Neuron (in vitro differentiated cells): ENCODE data around the gene SRSF6.
A peak's percentile ranks its signal among the peaks of the same experiment; 100 is the strongest.
"Not testable (repeated sequence)": the region's sequence is repeated elsewhere in the genome, so short reads cannot be mapped to it uniquely, and the experiment has no call there.

Experiments
- H2AFZ ChIP-seq: one replicate; pipeline ENCODE4 v1.6.1; 2013; ENCODE audit warnings: low read depth, mild to moderate bottlenecking, inconsistent platforms, low read length, moderate library complexity
- H3K27me3 ChIP-seq: one replicate; pipeline ENCODE4 v1.6.1; 2013; ENCODE audit warnings: low read length; ENCODE audit not compliant: insufficient read depth
- H3K36me3 ChIP-seq: one replicate; pipeline ENCODE4 v1.6.1; 2013; ENCODE audit warnings: low read length; ENCODE audit not compliant: insufficient read depth
- H3K4me1 ChIP-seq: one replicate; pipeline ENCODE4 v1.6.1; 2013; ENCODE audit warnings: low read length; ENCODE audit not compliant: insufficient read depth
- H3K4me3 ChIP-seq: 2 replicates; pipeline ENCODE4 v1.5.1; 2013; ENCODE audit warnings: mild to moderate bottlenecking, low read length, moderate library complexity
- H3K9me3 ChIP-seq: one replicate; pipeline ENCODE4 v1.6.1; 2013; ENCODE audit warnings: low read length

The SRSF6 gene

DNA sequence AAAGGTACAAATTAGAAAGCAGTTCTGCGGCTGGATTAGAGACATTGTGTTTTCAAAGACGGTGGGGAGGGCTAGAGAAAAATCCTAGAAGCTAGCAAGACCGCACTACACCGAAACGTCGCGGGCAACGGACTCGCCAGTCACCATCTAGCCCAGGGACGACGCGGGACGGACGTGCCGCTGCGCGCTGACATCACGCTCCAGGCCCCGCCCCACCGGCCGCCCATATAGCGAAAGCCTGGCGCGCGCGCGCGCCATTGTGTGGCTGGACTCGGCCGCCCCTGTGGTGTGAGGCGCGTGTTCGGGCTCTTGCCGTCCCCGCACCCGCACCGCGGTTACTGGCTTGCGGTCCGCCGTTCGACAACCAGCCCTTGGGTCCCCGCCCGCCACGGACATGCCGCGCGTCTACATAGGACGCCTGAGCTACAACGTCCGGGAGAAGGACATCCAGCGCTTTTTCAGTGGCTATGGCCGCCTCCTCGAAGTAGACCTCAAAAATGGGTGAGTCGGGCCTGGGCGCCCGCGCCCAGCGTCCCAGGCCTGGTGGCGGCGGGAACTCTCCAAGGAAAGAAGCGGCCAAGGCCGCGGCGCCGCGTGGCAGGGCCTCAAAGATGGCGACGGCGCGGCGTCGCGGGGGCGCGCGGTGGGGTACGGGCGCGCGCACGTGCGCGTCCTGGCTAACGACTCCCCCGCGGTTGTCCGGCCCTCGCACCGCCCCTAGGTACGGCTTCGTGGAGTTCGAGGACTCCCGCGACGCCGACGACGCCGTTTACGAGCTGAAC lies at the start of gene SRSF6:
Gene SRSF6 (plus strand): TSS at position 257 of the 782 bp plus-strand sequence. CDS start 138 bp downstream, at position 395.
- Histone ChIP-seq H3K27me3 (no peaks in the 10 kb centered on the region), H3K4me1 (peaks cover 5% of the 10 kb centered on the region), H3K9me3 (no peaks in the 10 kb centered on the region), H3K4me3 (peak within 1 kb of the TSS; percentile 89), H3K36me3 (peaks cover 39% of the 10 kb centered on the region), H2AFZ (peak within 1 kb of the TSS; percentile 99)

DNA sequence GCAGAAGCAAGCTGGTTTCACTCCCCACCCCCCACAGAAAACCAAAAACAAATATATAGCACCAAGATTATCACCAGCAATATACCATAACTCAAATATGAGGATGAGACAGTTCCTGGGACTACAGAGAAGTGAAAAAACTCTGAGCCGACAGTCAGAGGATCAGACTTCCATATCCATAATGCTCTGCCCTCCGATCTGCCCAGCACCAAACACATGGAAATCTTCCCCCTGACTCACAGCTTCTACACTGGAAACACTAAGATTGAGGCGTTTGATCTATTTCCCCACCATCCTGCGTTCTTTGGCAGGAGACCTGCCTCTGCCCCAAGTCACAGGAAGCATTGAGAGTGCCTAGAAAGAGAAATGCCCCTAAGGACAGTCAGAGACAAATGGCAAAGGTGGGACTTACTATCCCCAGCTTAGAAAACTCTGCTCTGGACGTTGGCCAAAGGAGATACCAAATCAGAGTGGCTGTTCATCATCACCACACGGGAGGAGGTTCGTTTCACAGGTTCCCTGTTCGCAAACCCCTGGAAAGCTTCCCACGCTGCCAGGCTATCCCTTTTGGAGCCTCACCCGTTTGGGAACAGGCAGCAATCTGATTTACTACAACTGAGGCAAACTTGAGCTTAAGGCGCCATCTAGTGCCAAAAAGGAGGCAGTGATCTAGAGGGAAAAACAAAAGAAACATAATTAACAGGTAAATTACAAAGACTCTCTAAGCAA lies 48.7 kb upstream of the SRSF6 start:
- no peaks in the 10 kb centered on the region for H3K4me1 ChIP-seq
- no peak overlapping the region for H3K4me3 ChIP-seq
- no peaks in the 10 kb centered on the region for H3K36me3 ChIP-seq
- H3K27me3 ChIP-seq, result no peaks in the 10 kb centered on the region
- no peaks in the 10 kb centered on the region for H3K9me3 ChIP-seq
- H2AFZ ChIP-seq, result no peak overlapping the region

DNA sequence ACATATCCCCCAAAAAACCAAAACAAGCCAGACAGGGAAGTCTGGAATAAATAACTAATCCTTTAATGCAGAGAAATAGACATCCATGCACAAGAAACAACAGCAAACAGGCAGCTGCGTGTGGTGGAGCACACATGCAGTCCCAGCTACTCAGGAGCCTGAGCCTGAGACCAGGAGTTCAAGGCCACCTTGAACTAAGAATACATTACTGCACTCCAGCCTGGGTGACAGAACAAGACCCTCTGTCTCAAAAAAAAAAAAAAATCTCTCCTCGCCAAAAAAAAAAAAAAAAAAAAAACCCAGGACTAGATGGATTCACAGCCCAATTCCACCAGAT lies 48.2 kb upstream of the SRSF6 start:
- H3K9me3 ChIP-seq, result no peaks in the 10 kb centered on the region
- no peaks in the 10 kb centered on the region for H3K4me1 ChIP-seq
- no peaks in the 10 kb centered on the region for H3K36me3 ChIP-seq
- H3K27me3 ChIP-seq, result no peaks in the 10 kb centered on the region
- H3K4me3 ChIP-seq, result no peak overlapping the region
- H2AFZ ChIP-seq, result no peak overlapping the region

DNA sequence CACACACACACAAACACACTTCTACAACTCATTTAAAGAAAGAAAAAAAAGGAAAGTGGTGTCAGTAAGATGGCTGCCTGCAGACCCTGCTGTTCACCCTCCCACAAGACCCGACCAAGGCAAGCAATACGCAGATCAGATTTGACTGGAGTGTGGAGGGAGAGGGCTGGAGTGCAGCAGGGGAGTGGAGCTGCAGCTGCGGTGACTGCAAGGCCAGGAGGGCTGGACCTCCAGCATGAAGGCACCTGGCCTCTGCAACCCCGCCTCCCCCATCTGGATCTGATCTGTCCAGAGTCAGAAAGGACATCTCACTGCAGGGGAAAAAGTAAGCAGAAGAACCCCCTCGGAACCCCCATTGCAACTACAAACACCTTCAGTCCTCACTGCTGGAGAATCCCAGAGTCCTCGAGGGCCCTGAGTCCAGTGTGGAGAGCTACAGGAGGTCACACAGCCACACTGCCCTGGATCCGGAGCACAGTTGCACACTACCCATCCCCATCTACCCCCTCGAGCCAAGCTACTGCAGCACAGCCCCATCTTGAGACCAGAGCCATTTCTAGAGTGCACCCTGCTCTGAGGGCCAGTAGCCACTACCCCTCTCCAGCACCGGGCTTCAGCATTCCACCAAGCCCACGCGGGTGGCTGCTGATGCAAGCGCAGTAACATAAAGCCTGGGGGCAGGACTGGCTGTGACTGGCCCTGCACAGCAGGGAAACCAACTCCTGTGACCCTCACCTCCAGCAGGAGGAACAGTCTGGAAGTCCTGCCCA lies 41.9 kb upstream of the SRSF6 start:
- no peaks in the 10 kb centered on the region for H3K9me3 ChIP-seq
- no peak overlapping the region for H3K4me3 ChIP-seq
- H3K27me3 ChIP-seq, result no peaks in the 10 kb centered on the region
- H3K36me3 ChIP-seq, result no peaks in the 10 kb centered on the region
- no peaks in the 10 kb centered on the region for H3K4me1 ChIP-seq
- no peak overlapping the region for H2AFZ ChIP-seq

DNA sequence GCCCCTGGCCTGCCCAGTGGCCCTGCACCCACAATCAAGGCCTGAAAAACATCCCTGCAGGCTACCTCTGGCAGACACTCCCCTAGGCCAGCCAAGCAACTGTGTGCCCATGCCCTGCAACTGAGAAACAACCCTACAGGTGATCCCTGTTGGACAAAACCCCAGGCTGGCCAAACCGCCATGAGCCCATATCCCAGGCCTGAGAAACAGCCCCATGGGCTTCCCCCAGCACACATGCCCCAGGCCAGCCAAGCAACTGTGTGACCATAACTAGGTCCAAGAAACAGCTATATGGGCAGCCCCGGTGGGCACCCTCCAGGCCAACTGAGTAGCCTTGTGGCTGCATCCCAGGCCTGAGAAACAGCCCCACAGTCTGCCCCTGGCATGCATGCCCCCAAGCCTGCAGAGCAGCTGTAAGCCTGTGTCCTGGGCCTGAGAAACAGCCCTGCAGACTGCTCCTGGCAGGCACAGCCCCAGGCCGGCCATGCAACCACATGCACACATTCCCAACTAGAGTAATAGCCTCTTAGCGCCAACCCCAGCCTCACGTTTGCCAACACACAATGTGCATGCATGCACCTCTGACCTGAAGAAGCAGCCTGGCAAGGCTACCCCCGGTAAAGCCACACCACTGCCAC lies 41.0 kb upstream of the SRSF6 start:
- H3K4me1 ChIP-seq, result no peaks in the 10 kb centered on the region
- H3K36me3 ChIP-seq, result no peaks in the 10 kb centered on the region
- H2AFZ ChIP-seq, result no peak overlapping the region
- H3K9me3 ChIP-seq, result no peaks in the 10 kb centered on the region
- no peak overlapping the region for H3K4me3 ChIP-seq
- H3K27me3 ChIP-seq, result no peaks in the 10 kb centered on the region

DNA sequence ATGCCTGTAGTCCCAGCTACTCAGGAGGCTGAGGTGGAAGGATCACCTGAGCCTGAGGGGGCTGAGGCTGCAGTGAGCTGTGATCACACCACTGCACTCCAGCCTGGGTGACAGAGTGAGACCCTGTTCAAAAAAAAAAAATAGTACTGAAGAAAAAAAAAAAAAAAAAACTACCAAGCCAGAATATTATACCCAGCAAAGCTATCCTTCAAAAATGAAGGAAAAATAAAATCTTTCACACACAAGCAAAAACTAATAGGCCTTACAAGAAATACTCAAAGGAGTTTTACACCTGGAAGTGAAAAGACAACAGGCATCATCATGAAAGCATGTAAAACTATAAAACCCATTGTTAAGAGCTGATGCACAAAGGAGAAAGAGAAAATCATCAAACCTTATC lies 37.5 kb upstream of the SRSF6 start:
- no peaks in the 10 kb centered on the region for H3K9me3 ChIP-seq
- H3K4me3 ChIP-seq, result no peak overlapping the region
- H2AFZ ChIP-seq, result no peak overlapping the region
- H3K27me3 ChIP-seq, result no peaks in the 10 kb centered on the region
- no peaks in the 10 kb centered on the region for H3K4me1 ChIP-seq
- H3K36me3 ChIP-seq, result no peaks in the 10 kb centered on the region

DNA sequence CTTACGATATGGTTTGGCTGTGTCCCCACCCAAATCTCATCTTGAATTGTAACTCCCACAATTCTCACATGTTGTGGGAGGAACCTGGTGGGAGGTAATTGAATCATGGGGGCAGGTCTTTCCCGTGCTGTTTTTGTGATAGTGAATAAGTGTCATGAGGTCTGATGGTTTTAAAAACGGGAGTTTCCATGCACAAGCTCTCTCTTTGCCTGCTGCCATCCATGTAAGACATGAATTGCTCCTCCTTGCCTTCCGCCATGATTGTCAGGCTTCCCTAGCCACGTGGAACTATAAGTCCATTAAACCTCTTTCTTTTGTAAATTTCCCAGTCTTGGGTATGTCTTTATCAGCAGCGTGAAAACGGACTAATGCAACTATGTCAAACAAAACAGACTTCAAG lies 36.8 kb upstream of the SRSF6 start:
- H3K27me3 ChIP-seq, H3K4me3 ChIP-seq, H2AFZ ChIP-seq, H3K4me1 ChIP-seq, H3K9me3 ChIP-seq, H3K36me3 ChIP-seq: not testable (repeated sequence)

DNA sequence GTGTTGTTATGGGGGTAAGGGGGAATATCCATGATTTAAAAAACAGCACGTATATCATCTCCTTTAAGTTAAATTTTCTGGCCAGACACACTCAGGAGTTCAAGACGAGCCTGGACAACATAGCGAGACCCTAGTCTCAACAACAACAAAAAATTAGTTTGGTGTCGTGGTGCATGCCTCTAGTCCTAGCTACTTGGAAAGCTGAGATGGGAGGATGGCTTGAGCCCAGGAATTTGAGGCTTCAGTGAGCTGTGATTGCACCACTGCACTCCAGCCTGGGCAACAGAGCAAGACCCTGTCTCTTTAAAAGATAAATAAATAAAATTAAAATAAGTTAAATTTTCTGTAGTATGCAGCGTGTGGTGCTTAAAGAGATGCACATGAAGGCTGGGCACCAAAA lies 31.5 kb upstream of the SRSF6 start:
- H3K9me3 ChIP-seq, result no peaks in the 10 kb centered on the region
- H3K27me3 ChIP-seq, result no peaks in the 10 kb centered on the region

DNA sequence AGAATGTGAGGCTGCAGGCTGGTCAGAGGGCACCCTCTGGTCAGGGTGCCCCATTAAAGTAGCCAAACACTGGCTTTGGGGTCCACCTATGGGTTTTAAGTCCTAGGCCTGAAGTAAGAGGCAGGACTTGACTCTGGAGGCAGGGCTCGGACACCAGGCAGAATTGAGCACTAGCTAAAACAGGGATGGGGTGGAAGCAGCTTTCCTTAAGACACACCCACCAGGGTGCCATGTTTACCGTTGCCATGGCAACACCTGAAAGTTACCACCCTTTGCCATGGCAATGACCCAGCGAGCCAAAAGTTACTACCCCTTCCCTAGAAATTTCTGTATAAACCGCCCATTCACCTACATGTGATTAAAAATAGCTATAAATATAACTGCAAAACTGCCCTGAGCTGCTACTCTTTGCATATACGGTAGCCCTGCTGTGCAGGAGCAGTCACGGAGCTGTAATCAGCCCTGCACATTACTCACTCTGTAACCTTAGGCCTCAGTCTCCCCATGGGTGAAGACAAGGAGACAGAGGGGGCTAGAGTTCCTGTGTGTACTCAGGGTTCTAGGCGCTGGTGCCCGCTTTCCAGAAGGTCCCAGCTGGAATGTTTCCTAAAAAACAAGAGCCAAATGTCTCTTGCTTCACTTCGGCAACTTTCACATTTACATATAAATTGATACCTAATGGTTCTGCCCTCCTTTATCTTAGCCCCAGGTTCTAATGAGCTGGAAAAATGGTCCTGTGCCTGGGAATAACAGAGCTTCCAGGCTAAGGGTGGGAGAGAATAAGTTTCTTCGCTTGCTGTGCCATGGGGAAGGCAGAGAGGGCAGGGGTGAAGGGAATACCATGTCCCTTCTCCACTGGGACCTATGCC lies 27.2 kb upstream of the SRSF6 start:
- Histone ChIP-seq H3K27me3 (no peaks in the 10 kb centered on the region), H3K36me3 (no peaks in the 10 kb centered on the region), H3K9me3 (no peaks in the 10 kb centered on the region), H2AFZ (no peak overlapping the region), H3K4me3 (no peak overlapping the region), H3K4me1 (no peaks in the 10 kb centered on the region)

More for the DNA sequence above, 31.5 kb upstream of the SRSF6 start:
- Histone ChIP-seq H3K36me3 (no peaks in the 10 kb centered on the region), H3K4me1 (no peaks in the 10 kb centered on the region), H2AFZ (no peak overlapping the region), H3K4me3 (no peak overlapping the region)

DNA sequence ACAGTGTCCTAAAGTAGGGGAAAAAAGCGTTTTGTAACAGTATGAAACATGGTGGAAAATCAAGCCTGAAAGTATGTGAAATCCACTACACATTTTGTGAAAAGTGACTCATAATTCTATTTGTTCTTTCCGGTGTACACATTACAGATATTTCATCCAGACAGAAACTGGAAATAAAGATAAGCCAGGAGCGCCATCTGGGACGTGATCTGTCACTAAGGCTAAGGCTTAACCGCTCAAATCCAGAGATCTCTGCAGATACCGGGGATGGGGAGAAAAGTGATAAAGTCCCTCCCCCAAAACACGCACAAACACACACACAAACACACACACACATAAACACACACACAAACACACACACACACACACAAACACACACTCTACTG lies 26.6 kb upstream of the SRSF6 start:
- Histone ChIP-seq H3K36me3 (no peaks in the 10 kb centered on the region), H2AFZ (no peak overlapping the region), H3K4me3 (no peak overlapping the region), H3K27me3 (no peaks in the 10 kb centered on the region), H3K4me1 (no peaks in the 10 kb centered on the region), H3K9me3 (no peaks in the 10 kb centered on the region)

DNA sequence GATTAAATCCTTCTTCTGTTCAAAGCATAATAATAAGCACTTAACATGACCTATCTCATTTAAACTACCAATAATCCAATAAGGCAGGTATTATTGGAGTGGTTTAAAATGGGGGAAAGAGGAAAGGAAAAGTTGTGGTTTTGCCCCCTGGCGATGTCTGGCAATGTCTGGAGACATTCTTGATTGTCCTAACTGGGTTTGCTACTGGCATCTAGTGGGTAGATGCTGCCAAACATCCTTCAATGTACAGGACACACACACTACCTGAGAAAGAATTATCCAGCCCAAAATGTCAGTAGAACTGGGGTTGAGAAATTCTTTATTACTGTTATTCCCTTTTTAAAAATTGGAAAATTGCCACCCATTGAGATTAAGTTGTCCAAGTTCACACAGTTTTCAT lies 25.2 kb upstream of the SRSF6 start:
- Histone ChIP-seq H3K27me3 (no peaks in the 10 kb centered on the region), H3K4me1 (no peaks in the 10 kb centered on the region), H3K9me3 (no peaks in the 10 kb centered on the region), H2AFZ (no peak overlapping the region), H3K4me3 (no peak overlapping the region), H3K36me3 (no peaks in the 10 kb centered on the region)

DNA sequence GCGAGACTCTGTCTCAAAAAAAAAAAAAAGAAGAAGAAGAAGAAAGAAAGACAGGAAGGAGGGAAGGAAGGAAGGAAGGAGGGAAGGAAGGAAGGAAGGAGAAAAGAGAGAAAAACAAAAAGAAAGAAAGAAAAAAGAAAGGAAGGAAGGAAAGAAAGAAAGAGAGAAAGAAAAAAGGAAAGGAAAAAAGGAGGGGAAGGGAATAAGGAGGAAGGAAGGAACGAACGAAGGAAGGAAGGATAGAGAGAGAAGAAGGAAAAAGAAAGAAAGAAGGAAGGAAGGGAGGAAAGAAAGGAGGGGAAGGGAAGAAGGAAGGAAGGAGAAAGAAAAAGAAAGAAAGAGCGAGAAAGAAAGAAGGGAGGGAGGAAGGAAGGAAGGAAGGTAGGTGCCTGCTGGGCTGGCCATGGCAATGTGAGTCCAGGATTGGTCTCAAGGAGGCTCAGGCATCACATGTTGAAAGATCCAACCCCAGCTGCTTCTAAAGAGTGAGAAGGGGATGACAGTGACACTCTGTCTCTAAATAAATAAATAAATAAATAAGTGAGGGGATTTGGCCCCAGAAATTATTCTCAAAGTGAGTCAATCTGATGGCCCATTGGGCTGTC lies 24.3 kb upstream of the SRSF6 start:
- Histone ChIP-seq H3K4me1 (no peaks in the 10 kb centered on the region), H3K9me3 (no peaks in the 10 kb centered on the region), H2AFZ (no peak overlapping the region), H3K27me3 (no peaks in the 10 kb centered on the region), H3K36me3 (no peaks in the 10 kb centered on the region), H3K4me3 (no peak overlapping the region)
